Left cardiac atrium (tissue), 4 donors: ENCODE measurements around the gene FOXD2. TPM values are rescaled to one million over a fixed set of nuclear protein-coding genes. Genes with fewer than 3 reads are reported as not detected.

Experiments used
- ATAC-seq, 2 donors: fragments of 200-7000 bp; cut with Tn5 transposase; one replicate each; pipeline ENCODE4 v1.9.1; 2020; ENCODE audit warnings: mild to moderate bottlenecking in 2 of 2, moderate library complexity in 2 of 2
- DNase-seq: peaks from one replicate; pipeline ENCODE4 v3.0.0-alpha.2; 2020
- intact Hi-C, 2 donors: fragments of 100-400 bp; cut with DNase I; formaldehyde crosslinking; loops; one replicate each; pipeline versions ENCODE4 v1.14.1 to v1.15.1; 2022 to 2023
- total RNA-seq, 2 donors: library from RNA; stranded (reverse); fragmentation: NEBNext Ultra II Directional; extraction: Animal tissue kit (Norgen Biotek cat#: 25700); gene quantifications; one replicate each; pipeline ENCODE4 v1.2.1, GENCODE V29; 2021
- donor health status: DM: no; HTN: yes; CAD: no.
- donor health status: DM: no; HTN: yes; CAD: no; lungs with severe emphysema.
- donor health status: DM: yes; HTN: yes; CAD: no.
- donor health status: Dilated cardiomyopathy.

FOXD2 gene
- total RNA-seq, 2 donors from 2014 or later: 0.06 to 0.08 TPM

- intact Hi-C loops: loop anchor here in 1 of 2 donors (10.0 kb wide), 1 partner anchor 231 kb away; no protein-coding TSS in a partner anchor
- ATAC-seq (no peak), DNase-seq (no peak)
Observed at GRCh38 chr1:47415728-47416318, 22.0 kb upstream of the FOXD2 start, which contains the start of gene FOXE3. FOXE3 (plus strand) TSS chr1:47416285; CDS start chr1:47416316, 31 bp downstream.

DNA sequence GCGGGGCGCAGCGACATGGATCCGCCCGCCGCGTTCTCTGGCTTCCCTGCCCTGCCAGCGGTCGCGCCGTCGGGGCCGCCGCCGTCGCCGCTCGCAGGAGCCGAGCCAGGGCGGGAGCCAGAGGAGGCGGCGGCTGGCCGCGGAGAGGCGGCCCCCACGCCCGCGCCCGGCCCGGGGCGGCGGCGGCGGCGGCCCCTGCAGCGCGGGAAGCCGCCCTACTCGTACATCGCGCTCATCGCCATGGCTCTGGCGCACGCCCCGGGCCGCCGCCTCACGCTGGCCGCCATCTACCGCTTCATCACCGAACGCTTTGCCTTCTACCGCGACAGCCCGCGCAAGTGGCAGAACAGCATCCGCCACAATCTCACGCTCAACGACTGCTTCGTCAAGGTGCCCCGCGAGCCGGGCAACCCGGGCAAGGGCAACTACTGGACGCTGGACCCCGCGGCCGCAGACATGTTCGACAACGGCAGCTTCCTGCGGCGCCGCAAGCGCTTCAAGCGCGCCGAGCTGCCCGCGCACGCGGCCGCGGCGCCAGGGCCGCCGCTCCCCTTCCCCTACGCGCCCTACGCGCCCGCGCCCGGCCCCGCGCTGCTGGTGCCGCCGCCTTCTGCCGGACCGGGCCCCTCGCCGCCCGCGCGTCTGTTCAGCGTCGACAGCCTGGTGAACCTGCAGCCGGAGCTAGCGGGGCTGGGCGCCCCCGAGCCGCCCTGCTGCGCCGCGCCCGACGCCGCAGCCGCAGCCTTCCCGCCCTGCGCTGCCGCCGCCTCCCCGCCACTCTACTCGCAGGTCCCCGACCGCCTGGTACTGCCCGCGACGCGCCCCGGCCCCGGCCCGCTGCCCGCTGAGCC is 21.3 kb upstream of the FOXD2 start:
- ATAC-seq (no peak), DNase-seq (no peak)
- intact Hi-C loops: loop anchor here in 1 of 2 donors (10.0 kb wide), 1 partner anchor 232 kb away; no protein-coding TSS in a partner anchor

- intact Hi-C loops: loop anchor here in 1 of 2 donors (10.0 kb wide), 1 partner anchor 233 kb away; no protein-coding TSS in a partner anchor
- ATAC-seq: no peak
- no peak for DNase-seq
Observed at GRCh38 chr1:47417170-47418044, 20.4 kb upstream of the FOXD2 start.

GRCh38 chr1:47418122-47418521 is 19.7 kb upstream of the FOXD2 start:
- DNase-seq: no peak
- intact Hi-C loops: loop anchor here in 1 of 2 donors (10.0 kb wide), 1 partner anchor 233 kb away; no protein-coding TSS in a partner anchor
- no peak for ATAC-seq

GRCh38 chr1:47418681-47419325 is 19.0 kb upstream of the FOXD2 start:
- intact Hi-C loops: loop anchor here in 1 of 2 donors (10.0 kb wide), 1 partner anchor 234 kb away; no protein-coding TSS in a partner anchor
- ATAC-seq: no peak
- no peak for DNase-seq

GRCh38 chr1:47420547-47420946 is 17.3 kb upstream of the FOXD2 start:
- no peak for DNase-seq
- intact Hi-C loops: no loop called here
- no peak for ATAC-seq

- intact Hi-C loops: no loop called here
- DNase-seq (no peak), ATAC-seq (no peak)
Observed at GRCh38 chr1:47423872-47424271, 14.0 kb upstream of the FOXD2 start.

GRCh38 chr1:47424336-47424982 is 13.4 kb upstream of the FOXD2 start:
- no peak for DNase-seq
- intact Hi-C loops: no loop called here
- ATAC-seq: no peak

DNA sequence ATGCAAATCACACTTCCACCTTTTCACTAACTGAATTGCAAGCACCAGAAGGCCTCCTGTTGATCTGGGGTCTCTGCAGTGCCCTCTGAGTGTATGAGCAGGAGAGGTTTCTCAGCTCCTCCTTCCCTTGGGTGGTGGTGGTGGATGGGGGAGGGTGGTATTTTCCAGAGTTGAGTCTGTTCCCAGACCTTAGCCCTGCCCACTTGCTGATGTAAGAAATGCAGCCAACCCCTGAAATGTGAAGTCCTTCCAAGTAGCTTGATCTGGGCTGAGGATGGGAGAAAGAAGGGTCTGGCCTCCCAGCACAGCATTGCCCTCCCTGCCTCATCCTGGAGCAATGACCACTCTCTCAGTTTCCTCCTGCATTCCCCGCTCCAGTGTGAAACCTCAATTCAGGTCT is 6.3 kb upstream of the FOXD2 start:
- ATAC-seq (no peak), DNase-seq (no peak)
- intact Hi-C loops: loop anchor here in 1 of 2 donors (5.0 kb wide), 1 partner anchor 296 kb away; no protein-coding TSS in a partner anchor

GRCh38 chr1:47432071-47433036 is 5.5 kb upstream of the FOXD2 start:
- intact Hi-C loops: loop anchor here in 1 of 2 donors (2.0 to 5.0 kb wide), 2 partner anchors 278 to 295 kb away; no protein-coding TSS in a partner anchor
- ATAC-seq: peak; percentile 77 to 81
- peak; percentile 87 for DNase-seq

- intact Hi-C loops: loop anchor here in 1 of 2 donors (2.0 to 5.0 kb wide), 2 partner anchors 278 to 294 kb away; no protein-coding TSS in a partner anchor
- no peak for DNase-seq
- no peak for ATAC-seq
Observed at GRCh38 chr1:47433037-47433421, 4.8 kb upstream of the FOXD2 start.

DNA sequence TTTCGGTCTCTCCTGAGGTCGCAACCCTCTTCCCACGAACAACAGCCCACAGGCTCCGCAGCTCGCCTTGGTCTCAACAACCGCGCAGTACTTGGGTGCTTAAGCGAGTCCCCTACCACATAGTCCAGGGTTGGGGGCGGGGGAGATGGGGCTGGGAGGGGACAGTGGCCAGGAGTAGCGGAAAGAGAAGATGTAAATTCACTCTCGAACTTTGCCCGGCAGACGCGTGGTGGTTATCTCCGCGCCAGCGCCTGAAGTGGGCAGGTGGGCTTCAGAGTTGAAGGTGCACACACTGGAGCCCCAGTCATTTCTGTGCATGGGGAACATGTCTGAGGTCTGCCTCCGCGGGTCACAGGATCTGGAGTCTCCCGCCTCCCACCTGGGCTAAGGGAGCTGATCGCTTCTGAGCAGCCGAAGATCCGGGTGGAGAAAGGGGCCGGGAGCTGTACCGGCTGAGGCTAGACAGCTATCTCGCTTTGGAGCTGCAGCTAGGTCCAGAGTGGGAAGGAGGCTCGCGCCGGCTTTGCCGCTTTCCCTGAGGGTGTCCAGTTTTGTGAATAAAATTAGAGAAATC is 4.3 kb upstream of the FOXD2 start:
- intact Hi-C loops: loop anchor here in 1 of 2 donors (2.0 to 5.0 kb wide), 2 partner anchors 277 to 294 kb away; no protein-coding TSS in a partner anchor
- ATAC-seq (no peak), DNase-seq (no peak)

- peak; percentile 69 for DNase-seq
- no peak for ATAC-seq
- intact Hi-C loops: loop anchor here in 1 of 2 donors (5.0 kb wide), 1 partner anchor 293 kb away; no protein-coding TSS in a partner anchor
Observed at GRCh38 chr1:47434051-47434842, 3.6 kb upstream of the FOXD2 start.

DNA sequence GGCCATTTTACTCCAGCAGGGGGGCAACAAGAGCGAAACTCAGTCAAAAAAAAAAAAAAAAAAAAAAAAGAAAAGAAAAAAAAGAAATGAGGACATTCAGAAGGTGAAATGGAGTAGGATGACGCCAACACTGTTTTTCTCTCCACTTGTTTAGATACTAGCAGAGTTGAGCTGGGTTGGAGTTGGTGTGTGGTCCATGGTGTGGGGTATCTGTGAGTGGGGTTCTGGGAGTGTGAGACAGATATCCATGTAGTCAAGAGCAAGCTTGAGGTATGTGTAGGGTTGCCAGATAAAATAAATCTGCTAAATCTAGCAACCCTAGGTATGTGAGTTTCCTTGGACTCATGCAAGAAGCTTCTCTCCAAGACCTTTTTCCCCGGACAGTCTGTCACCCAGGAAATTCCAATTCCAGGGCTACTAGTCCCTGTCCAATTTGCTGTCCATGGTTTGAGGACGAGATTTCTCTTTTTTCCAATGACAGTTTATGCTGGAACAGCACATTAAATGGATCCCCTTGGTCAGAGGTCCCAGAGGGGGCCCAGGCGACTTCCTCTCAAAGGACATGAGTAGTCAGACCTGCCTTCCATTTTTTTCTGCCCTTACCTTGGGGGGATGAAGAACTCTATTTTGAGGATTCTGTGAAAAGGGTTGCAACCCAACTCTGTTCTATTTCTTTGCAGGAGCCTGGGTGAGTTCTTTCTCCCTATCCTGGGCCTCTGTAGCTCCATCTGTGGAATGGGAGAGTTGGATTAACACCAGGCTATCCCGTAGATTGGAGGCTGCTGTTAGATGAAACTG is 2.1 kb upstream of the FOXD2 start:
- intact Hi-C loops: loop anchor here in 1 of 2 donors (5.0 kb wide), 1 partner anchor 277 kb away; no protein-coding TSS in a partner anchor
- ATAC-seq (no peak), DNase-seq (no peak)
